G401 (cell line): ENCODE measurements around the gene AQP12B. TPM values are rescaled to one million over a fixed set of nuclear protein-coding genes. Genes with fewer than 3 reads are reported as not detected.
A peak's percentile ranks its signal among the peaks of the same experiment; 100 is the strongest.

ENCODE experiments used
- DNase-seq: peaks from one replicate; pipeline ENCODE4 v3.0.0-alpha.2; 2015; ENCODE audit warnings: low spot score
- in situ Hi-C: cut with HindIII; loops from 2 replicates; pipeline ENCODE4 v1.10.0; 2016; ENCODE audit warnings: low sequenced_read_pairs, mixed read lengths
- total RNA-seq: library from RNA; depleted of rRNA; stranded (reverse); fragments of >200 nt; shearing (Covaris generic); gene quantifications from 2 replicates; pipeline ENCODE4 v1.2.3, GENCODE V29; 2014

AQP12B gene
- total RNA-seq, 1 experiment from 2014 or later = not detected

DNA sequence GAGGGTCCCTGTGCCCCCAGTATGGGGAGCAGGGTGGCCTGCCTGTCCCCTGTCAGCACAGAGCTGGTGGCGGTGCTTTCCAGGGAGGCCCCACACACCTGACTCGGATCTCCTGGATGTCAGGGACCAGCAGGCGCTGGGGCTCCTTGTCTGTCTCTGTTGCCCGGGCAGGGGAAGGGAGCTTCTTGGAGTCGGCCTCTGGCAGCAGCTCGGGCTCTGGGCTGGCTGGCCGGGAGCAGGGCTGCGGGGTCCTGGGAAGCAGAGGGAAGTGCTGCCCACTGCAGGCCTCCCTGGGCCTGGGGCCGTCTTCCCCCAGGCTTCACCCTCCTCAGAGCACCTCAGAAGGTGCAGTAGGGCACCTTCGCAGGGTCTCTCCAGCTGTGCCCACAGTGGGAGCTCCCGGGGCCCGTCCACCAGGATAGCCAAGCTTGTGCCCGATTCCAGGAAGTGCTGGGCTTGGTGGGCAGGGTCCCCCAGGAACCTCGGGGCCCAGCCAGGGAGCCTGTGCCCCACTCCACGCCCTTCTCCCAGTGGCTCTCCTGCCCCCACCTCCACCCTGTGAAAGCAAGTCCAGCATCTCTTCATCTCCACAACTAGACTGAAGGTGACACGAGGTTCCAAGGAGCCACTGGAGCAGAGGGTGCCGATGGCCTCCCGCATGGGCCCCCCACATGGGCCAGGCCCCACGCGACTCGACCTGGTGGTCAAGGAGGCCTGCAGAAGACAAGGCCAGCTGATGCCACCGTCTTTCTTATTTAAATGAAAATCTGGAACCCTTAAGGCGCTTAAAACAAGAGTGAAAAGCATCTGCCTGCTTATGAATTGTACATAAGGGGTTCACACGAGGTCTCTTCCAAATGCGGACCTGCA lies 37.2 kb upstream of the AQP12B start:
- in situ Hi-C loops = no loop called here

DNA sequence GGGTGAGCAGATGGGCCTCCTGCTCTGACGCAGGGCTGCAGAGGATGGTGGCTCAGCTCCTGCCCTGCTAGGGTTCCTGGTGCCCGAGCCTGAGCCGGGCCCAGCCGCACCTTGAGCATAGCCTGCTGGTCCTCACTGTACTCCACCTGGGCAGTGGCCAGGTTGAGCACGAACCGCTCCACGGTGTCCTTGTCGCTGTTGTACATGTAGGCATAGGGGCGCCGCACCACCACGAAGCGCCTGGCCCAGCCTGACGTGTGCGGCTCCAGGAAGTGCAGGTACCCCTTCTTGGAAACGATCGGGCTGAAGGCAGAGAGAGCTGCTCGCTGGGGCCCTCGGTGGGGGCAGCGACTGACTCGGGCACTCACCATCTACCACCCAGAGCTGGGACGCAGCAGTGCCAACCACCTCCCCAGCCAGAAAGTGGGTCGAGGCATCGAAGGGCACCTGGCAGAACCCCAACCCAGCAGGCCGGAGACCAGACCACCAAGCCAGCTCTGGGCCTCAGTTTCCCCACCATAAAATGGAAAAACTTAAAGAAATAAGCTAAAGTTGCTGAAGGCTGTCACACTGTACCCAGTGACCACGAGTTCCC lies 36.3 kb upstream of the AQP12B start:
- in situ Hi-C loops = no loop called here
- DNase-seq = no peak

More for the DNA sequence above, 37.2 kb upstream of the AQP12B start:
- no peak for DNase-seq

DNA sequence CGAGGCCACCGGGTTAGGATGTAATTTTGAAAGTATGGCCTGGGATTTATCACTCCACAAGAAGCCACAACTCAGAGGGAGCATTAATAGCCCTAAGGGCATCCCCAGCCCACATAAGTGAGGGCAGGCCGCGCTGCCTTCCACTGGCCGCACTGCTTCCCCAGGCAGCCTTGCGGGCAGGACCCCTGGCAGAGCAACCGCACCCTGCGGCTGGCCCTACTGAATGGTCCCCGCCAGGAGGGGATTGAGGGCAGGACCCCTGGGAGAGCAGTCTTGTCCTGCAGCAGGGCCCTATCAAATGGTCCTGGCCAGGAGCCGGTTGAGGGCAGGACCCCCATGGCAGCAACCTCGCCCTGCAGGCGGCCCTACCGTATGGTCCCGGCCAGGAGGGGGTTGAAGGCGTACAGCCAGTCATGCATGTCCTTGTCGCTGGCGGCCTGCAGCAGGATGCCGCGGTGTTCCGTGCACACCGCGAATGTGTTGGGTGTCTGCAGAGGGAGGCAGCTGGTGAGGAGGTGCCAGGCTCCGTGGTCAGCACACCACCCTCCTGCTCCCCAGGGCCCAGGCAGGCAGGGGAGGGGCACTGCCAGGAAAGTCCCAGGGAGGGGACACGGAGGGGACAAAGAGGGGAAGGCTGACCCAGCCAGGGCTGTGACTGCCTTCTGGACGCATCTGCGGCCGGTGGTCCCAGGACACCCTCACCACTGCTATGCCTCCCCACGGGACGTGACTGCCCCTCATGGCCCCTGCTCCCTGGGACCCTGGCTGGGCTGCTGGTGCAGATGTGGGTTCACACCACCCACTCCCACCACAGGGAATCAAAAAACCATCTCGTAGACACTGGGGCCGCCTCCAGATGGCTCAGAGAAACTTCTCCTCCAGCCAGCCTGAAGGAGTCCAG lies 35.2 kb upstream of the AQP12B start:
- no peak for DNase-seq
- in situ Hi-C loops = no loop called here

DNA sequence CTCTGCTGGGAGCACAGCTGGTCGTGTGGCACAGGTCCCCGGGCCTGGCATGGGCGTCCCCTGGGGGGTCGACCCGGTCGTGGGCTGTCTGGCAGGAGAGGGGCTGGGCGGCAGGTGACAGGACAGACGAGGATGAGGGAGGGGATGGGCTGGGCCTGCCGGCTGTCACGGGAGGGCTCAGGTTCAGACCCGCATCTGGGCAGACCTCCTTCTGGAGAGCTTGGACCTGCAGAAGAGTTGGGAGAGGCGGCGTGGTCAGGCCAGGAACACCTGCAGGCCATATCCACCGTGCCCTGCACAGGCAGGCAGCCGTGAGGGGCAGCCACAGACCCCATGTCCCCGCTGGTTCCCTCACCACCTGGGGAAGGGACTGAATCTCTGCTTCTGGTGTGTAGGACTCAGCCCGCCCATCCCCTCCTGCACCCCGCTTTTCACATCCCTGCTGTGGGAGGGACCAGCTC lies 34.5 kb upstream of the AQP12B start:
- in situ Hi-C loops = no loop called here
- DNase-seq = no peak

DNA sequence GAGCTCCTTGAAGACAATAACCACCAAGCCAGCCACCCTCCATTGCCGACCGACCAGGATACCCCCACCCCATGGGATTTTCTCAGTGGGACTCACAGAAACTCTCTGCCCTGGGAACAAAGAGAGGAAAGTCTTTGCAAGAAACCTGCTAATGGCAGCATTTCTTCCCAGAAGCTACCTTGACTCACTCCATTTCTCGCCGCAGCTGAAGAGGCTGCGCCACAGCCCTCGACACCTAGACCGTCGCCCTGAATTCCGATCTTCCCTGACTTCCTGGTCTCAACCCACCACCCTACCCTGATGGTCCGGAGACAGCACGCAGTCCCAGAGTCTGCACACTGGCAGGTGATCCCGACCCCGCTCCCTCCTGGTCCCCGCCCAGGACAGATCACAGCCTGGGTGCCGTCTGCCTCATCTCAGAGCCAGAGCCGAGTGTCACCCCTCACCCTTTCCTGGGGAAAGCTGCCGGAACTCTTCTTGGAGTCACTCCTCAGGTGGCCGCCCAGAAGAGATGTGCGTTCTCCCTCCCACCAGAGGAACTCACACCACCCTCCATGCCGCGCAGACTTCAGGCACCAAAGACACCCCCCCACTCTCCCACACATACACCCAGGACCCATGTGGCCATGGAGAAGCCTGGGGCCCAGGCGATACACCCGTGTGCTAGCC lies 33.6 kb upstream of the AQP12B start:
- in situ Hi-C loops = no loop called here
- no peak for DNase-seq

DNA sequence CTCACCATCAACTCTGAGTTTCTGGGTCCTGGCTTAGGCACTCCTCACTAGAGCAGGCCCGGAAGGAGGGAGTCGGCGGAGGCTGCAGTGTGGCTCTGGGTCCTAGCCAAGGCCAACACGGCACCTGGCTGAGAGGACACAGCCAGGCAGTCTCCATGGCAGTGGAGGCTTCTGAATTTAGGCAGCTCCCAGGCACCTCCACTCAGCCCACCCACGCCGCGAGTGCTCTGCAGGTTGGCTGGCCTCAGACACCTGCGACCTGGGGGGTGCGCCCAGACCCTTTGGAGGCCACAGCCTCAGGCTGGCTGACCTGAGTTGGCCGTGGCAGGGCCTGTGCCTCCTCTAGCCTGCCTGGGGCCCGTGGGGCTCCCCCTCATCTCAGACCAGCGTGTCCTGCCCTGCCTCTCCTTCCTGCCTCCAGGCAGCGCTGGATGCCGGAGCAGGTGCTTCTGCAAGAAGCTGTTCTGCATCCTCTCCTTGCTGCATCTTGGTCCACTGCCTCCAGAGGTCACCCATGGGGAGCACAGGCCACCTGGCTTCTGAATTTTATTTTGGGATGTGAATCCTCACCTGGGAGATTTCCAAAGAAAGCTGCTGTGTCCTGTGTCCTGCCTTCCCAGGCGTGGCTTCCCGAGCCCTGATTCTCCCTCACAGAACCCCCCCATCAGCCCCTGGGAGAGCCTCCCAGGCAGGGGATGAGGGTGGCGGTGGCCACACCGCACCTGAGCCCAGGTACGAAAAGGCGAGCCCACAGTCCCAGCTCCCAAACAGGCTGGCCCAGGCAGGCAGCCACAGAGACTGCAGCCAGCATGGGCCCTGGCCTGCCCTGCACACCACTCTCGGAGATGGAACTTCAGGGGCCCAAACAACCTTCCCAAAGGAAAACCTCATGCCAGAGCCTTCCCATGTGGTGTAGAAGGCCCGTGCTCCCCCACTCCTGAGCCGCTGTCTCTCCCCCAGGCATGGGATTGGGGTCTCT lies 32.4 kb upstream of the AQP12B start:
- peak; percentile 63 for DNase-seq
- in situ Hi-C loops = no loop called here

DNA sequence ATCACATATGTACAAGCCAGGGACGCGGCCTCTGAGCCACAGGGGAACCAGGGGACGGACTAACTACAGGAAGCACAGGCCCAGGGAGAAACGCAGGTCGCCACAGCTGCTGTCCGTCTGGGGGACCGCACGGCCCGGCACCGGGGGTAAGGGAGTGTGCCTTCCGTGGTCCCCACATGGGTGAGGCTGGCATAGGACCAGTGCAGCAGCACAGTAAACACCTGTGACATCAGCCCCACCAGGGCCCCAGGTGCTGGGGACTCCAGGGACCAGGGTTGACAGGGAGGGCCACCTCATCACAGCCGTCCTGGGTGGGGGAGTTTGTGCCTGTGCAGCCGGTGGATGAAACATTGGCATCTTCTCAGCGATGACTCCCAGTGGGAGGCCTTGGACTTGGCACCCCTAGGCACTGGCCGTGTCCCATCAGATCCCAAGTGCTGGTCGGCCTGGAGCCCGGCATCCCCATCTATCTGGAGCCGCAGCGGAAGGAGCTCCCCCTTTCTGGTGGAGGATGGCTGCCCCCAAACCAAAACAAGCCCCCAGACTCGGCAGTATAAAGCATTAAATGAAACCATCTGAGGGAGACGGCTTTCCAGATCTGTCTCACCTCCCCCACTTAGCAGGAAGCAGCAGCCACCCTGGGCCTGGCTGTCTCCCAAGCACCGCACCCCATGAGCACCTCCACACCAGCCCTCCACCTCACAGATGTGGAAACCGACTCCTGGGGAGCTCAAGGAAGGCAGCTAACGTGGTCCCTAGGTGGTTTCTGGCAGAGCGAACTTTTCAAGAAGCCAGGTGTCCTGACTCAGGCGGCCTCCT lies 31.5 kb upstream of the AQP12B start:
- DNase-seq = peak; percentile 63
- in situ Hi-C loops = no loop called here

DNA sequence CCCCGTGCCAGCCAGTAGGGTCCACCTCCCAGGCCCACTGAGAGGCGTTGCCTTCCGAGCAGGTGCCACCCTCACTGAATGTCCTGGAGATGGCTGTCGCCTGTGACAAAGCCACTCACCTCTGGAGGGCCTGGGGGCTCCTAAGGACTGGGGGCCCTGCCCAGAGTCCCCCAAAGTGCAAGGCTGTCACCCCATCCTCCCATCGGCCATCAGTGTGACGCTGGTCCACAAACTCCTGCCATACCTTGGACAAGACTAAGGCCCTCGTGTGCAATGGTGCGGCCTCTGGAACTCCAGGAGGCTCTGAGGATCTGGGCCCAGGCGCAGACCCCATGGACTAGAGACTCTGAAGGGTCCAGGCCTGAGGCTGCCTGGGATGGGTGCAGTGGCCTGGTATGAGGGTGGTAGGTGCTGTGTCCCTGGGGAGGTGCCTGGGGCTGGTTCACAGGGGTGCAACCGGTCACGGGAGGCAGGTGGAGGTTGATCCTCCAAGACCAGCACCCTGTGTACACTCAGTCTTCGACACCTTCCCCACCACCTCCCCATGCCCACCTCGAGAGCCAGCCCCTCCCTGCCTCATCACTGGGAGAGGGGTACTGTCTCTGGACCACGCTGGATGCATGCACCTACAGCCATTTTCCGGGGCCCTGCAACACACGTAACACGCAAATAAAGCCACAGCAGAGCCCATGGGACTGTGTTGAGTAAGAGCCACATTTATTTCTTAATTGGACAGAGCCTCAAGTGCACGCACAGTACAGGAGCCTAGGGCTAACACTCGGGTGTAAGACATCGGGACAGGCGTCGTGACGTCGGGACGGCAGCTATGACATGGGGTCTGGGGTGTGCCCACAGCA lies 30.6 kb upstream of the AQP12B start:
- no peak for DNase-seq

DNA sequence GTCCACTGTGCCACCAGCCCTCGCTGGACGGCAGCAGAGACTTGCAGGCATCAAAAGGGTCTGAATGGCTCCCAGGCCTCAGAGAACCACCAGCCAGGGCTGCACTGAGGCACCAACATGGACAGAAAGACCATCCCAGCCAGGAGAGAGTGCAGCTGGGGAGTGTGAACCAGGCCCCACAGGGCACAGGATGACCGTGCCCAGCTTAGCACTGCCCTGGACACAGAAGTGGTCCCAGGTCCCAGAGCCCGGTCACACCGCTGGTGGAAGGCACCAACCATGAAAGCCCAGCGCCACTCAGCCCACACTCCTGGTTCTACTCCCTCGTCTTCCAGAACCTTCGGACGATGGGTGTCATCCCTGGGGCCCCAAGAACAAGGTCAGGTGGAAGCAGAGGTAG lies 29.4 kb upstream of the AQP12B start:
- in situ Hi-C loops = no loop called here
- DNase-seq = no peak

More for the DNA sequence above, 30.6 kb upstream of the AQP12B start:
- in situ Hi-C loops = no loop called here

DNA sequence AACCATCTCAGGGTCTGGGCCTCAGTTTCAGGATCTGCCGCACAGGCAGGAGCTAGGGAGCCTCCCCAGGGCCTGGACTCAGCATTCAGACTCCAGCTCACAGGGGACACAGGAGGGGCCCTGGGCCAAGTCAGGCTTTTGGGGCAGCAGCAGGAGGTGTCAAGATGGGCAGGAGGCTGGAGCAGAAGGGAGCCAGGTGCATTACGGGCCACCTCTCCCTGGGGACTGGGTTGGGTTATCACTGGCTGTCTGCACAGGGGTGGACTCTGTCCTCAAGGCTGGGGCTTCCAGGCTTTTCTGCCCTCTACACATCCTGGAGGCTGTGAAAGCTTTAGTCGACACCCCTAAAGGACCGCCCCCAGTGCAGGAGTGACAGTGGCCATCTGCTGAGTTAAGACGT lies 29.0 kb upstream of the AQP12B start:
- in situ Hi-C loops = no loop called here
- no peak for DNase-seq

DNA sequence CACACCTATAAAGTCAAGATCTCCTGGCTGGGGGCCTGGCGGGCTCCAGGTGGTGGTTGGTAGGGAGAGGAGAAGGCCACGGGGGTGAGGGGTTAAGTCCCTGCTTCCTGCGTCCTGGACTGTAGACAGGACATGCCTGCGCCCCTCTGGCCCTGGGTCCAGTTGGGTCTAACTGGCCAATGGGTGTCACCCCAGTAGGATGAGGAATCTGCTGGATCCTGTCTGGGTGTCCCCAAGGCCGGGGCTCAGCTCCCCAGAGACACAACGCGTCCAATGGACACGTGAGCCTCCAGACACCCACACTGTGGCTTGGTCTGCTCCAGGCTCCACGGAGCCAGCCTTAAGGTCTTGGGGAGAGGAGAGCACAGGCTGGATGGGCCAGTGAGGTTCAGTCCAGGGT lies 28.6 kb upstream of the AQP12B start:
- DNase-seq = no peak
- in situ Hi-C loops = no loop called here

DNA sequence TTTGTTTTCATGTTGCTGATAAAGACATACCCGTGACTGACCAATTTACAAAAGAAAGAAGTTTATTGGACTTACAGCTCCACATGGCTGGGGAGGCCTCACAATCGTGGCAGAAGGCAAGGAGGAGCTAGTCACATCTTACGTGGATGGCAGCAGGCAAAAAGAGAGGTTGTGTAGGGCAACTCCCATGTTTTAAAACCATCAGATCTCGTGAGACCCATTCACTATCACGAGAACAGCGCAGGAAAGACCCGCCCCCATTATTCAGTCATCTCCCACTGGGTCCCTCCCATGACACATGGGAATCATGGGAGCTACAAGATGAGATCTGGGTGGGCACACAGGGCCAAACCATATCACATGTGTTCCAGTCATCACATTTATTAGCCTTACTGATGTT lies 25.8 kb upstream of the AQP12B start:
- DNase-seq = no peak
- in situ Hi-C loops = no loop called here

DNA sequence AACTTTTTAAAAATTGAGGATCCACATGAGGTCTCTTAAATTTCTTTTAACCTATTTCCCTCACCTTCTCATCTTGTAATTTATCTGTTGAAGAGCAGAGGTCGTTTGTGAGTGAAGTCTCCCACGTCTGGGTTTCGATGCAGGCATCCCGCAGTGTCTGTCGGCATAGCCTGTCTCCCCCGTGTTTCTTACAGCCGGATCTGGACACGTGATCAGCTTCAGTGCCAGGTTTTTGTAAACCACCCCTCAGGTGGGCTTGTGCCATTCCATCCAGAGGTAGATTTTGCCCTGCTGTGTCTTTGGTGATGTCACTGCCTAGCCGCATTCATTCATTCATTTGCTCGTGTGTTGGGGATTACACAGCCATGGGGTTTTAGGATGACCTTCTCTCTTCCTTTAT lies 25.1 kb upstream of the AQP12B start:
- DNase-seq = no peak
- in situ Hi-C loops = no loop called here

DNA sequence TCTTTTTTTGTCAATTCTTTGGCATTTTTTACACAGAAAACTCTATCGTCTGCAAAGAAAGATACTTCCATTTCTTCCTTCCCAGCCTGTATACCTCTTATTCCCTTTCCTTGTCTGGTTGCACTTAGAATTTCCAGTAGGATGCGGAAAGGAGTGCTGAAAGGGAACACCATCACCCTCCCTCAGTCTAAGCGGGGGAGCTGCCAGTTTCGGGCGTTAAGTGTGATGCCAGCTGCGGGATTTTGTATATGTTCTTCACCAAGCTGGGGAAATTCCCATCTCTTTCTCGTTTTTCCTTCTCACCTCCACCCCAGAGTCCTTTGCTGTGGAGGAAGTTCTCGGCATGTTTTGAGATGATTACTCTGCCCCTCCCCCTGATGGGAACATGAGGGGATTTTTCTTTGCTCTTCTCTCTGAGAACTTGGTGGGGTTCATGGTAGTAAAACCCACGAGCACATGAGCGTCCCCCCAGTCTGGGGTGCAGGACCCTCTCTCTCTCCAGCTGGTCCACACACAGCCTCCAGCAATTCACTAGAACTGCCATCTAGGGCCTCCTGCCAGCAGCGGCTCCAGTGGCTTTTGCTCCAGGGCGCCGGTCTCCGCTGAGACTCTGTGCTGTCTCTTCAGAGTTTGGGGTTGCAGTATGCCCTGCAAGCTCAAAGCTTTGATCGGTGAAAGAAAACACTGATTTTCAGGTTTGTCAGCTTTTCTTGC lies 24.5 kb upstream of the AQP12B start:
- in situ Hi-C loops = no loop called here
- DNase-seq = no peak

DNA sequence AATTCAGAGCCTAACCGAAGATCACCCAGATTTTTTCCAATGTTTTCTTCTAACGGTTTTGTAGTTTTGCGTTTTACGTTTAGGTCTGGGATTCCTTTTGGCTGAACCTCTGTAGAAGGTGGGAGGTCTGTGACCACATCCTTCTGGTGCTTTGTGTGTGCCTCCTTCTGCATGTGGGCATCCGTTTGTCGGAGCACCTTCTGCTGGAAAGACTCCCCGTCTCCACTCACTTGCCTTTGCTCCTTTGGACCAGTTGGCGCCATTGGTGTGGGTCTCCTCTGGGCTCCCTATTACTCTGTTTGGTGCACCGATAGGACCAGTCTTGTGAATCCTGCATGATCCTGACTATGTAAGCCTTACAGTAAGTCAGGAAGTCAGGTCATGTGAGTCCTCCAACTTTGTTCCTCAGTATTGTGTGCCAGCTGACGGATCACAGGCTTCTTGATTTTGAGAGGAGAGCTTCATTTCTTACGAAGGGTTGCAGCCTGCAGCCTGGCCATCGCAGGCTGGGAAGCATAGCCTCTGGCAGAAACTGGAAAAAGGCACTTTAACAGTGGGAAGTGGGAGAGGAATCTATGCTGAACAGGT lies 22.6 kb upstream of the AQP12B start:
- no peak for DNase-seq
- in situ Hi-C loops = no loop called here

DNA sequence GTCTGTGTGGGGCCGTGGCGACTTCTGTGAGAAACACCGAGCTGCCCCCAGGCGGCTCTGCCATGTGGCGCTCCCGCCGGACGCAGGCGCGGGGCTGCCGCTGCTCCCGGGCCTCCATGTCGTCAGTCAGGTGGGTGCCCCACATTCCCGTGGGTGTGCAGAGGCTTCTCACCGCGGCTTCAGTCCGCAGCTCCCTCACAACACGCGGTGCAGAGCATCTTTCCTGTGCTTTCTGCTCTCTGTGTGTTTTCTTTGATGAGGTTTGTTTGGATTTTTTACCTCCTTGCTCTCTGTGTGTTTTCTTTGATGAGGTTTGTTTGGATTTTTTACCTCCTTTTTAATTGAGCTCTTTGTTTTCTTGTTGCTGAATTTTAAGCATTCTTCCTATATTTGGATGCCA lies 22.0 kb upstream of the AQP12B start:
- in situ Hi-C loops = no loop called here
- no peak for DNase-seq
